C4-2B (cell line): ENCODE measurements around the gene WTAP.
"Not testable (repeated sequence)": the region's sequence is repeated elsewhere in the genome, so short reads cannot be mapped to it uniquely, and the experiment has no call there.

Source experiments
- H3K27ac ChIP-seq: fragments of 450-650 bp; 2 replicates; pipeline ENCODE4 v1.5.1; 2017
- ZFX ChIP-seq: fragments of 450-650 bp; IDR thresholded peaks from 2 replicates; pipeline ENCODE4 v1.6.1; 2017
- TF ChIP-seq, protein P1 (sequence below): fragments of 450-650 bp; conservative IDR thresholded peaks from 2 replicates; pipeline ENCODE4 v1.5.1; 2017; ENCODE audit warnings: mild to moderate bottlenecking

The WTAP gene

DNA sequence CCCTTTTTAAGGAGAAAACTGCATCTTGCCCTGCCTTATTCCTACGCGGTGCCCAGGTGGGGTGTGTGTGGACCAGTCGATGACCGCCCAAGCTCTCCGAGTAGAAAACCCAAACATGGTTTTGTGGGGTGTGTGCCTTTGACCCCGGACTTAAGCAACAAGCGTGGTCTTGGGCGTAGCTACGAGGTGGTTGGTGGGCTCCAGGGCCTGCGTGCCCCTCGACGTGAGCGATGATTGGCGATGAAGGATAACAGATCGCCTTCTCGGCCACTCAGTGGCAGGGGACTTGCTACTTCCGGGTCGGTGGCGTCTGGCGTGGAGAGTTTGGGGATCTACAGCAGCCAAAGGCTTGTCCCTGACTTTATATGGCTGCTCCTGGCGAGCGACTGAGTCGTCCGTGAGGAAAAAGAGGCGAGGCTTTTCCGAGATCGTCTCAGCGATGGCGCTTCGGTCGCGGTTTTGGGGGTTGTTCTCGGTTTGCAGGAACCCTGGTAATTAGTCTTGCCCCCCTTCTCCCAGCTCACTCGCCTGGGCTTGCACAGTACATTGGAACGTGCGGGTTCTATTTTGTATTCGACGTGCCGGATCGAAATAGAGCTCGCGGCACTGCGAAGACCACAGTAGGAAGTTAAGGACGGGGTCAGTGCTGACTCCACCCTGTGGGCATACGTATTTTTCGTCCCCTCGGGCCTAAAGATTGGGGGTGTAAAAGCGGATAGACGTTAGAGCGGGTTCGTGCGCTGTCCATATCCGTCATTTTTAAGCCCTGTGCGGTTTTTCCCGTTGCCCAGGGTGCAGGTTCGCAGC lies 63.0 kb downstream of the WTAP start, which contains the start of gene MRPL18:
MRPL18 (plus strand) TSS at position 319 of the 807 bp plus-strand sequence; CDS start at position 440, 121 bp downstream.
- TF ChIP-seq ZFX, result no peak
- TF ChIP-seq, protein P1, sequence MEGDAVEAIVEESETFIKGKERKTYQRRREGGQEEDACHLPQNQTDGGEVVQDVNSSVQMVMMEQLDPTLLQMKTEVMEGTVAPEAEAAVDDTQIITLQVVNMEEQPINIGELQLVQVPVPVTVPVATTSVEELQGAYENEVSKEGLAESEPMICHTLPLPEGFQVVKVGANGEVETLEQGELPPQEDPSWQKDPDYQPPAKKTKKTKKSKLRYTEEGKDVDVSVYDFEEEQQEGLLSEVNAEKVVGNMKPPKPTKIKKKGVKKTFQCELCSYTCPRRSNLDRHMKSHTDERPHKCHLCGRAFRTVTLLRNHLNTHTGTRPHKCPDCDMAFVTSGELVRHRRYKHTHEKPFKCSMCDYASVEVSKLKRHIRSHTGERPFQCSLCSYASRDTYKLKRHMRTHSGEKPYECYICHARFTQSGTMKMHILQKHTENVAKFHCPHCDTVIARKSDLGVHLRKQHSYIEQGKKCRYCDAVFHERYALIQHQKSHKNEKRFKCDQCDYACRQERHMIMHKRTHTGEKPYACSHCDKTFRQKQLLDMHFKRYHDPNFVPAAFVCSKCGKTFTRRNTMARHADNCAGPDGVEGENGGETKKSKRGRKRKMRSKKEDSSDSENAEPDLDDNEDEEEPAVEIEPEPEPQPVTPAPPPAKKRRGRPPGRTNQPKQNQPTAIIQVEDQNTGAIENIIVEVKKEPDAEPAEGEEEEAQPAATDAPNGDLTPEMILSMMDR, result no peak
- peak within 1 kb of the TSS; percentile 96 for H3K27ac ChIP-seq

DNA sequence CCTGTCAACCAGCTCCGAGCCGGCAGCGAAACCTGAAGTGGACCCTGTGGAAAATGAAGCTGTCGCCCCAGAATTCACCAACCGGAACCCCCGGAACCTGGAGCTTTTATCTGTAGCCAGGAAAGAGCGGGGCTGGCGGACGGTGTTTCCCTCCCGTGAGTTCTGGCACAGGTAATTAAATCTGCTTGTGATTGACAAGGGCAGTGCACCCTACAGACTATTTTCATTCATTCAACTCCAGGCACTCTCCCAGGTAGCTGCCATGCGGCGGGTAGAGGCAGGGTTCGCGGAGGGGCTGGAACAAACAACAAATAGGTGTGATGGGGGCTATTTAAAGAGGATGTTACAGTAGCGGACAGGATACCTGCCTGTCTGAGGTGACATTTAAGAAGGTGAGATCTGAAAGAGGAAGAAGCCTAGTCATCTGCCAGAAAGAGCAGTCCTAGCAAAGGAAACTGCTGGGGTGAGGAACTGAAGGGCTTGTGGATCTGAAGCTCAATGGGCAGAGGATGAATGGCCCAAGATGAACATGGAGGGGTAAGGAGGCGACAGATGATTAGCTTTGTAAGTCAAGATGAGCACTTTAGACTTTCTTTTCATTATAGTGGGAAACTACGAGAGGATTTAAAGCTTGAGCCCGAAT lies 63.8 kb downstream of the WTAP start:
- H3K27ac ChIP-seq, result peak overlapping the region; percentile 96
- TF ChIP-seq, protein P1, result no peak
- TF ChIP-seq ZFX, result no peak

DNA sequence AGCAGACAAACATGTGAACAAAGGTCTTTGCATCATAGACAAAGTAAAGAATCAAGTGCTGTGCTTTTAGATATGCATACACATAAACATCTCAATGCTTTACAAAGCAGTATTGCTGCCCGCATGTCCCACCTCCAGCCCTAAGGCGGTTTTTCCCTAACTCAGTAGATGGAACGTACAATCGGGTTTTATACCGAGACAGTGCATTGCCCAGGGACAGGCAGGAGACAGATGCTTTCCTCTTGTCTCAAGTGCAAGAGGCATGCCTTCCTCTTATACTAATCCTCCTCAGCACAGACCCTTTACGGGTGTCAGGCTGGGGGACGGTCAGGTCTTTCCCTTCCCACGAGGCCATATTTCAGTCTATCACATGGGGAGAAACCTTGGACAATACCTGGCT lies 67.7 kb downstream of the WTAP start:
- H3K27ac ChIP-seq, result not testable (repeated sequence)

DNA sequence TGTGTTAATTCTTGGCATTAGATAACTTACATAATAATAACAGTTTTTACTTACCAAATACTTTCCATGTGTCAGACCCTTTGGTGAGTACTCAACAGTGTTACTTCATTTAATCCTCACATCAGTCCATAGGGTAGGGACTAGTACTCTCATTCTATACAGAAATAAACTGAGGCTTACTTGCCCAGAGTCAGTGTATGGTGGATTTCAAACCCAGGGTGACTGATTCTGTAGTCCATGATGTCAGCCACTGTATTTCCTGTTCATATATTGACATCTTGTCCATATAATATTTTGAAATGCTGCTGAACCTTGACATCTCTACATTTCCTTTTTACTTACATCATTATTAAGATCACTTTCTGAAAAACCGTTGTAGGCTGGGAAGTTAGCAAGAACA lies 70.2 kb downstream of the WTAP start:
- H3K27ac ChIP-seq, result no peak overlapping the region
- no peak for TF ChIP-seq ZFX
- TF ChIP-seq, protein P1, result no peak

DNA sequence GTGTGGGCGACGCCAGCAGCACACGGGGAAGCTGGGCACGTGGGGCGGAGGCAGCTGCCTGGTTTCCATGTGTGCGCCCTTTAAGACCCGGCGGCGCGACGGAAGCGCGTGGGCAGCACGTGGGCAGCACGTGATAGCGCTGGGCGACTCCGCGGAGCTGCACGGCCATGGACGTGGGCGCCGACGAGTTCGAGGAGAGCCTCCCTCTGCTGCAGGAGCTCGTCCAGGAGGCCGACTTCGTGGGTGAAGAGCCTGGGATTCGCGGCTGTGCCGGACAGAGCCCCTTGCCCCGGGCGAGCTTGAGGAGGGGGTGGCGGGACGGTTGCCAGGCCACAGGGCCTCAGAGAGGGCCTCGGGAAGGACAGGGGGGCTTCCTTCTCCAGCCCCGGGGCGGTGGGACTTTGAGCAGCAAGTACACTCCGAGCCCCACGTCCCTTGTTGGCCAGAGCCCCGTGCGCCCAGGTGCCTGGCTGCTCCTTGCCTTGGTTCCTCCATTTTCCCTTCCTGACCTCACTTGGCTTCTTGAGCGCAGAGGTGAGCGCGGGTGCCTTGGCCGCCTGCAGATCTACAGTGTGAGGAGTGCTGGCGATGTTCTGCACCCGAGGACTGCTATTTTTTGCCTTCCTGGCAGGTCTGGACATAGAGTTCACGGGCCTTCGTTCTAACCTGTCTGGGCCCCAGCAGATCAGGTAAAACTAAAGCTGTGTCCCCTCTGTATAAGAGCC lies 73.0 kb downstream of the WTAP start, which contains the start of gene PNLDC1:
PNLDC1 (plus strand) TSS at position 136 of the 725 bp plus-strand sequence; CDS start at position 168, 32 bp downstream.
- no peak within 1 kb of the TSS for H3K27ac ChIP-seq
- no peak for TF ChIP-seq ZFX
- TF ChIP-seq, protein P1, result no peak

DNA sequence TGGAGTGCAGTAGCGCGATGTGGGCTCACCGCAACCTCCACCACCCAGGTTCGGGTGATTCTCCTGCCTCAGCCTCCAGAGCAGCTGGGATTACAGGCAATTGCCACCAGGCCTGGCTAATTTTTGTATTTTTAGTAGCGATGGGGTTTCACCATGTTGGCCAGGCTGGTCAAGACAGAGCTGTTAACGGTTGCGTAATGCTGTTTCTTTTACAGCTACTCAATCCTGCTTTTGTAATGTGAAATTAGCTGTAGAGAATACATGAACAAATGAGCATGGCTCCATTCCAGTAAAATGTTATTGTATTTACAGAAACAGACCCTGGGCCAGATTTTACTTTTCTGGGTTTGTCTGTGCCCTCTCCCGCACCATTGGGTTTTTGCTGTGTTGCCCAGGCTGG lies 74.6 kb downstream of the WTAP start:
- no peak overlapping the region for H3K27ac ChIP-seq
- TF ChIP-seq, protein P1, result no peak
- TF ChIP-seq ZFX, result no peak

DNA sequence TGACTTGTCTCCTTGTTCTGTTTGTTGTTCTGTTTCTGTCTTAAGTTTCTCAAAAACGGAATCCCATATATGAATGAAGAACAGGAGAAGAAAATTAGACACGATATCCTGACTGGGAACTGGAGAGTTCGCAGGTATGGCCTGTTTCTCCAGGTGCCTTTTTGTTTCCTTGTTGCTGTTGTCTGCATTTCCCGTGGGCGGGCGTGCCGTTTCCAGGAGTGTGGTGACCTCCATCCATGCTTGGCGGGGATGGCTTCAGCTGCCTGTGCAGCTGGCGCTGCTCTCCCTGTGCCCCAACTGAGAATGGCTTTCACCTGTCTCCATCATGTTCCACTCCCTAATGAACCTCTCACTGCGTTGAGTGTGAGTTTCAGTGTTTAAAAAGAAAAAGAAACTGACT lies 77.2 kb downstream of the WTAP start:
- no peak overlapping the region for H3K27ac ChIP-seq
- TF ChIP-seq ZFX, result no peak
- TF ChIP-seq, protein P1, result no peak
